HTR-8/SVneo (cell line): ENCODE data around the gene PHACTR1.

Experiments
- DNase-seq: peaks from one replicate; pipeline ENCODE4 v3.0.0; 2011; ENCODE audit warnings: low spot score, mixed read lengths; ENCODE audit not compliant: insufficient read length
- FAIRE-seq: peaks from 2 replicates; lab custom pipeline; 2011; peaks lifted over from hg19 to GRCh38; lab: Jason Lieb, UNC

PHACTR1 gene

DNA sequence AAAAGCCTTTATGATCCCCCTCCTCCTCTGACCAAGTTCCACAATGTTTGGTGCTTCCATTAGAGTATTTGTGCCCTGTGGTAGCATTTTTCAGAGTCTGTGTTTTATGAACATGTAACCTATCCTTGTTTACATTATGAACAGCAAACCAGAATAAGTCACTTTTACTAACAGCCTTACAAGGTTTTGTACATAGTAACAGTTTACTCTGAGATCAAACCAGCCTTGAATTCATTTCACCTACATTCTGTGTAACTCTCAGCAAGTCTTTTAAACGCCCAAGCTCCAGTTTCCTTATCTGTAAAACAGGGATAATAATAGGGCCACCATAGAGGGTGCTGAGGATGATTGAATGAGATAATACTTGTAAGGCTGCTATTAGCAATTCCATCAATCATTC, 175.0 kb downstream of the PHACTR1 start:
- no peak for DNase-seq
- FAIRE-seq = no peak

GRCh38 chr6:12892151-12892550, 175.6 kb downstream of the PHACTR1 start:
- no peak for FAIRE-seq
- DNase-seq = no peak

DNA sequence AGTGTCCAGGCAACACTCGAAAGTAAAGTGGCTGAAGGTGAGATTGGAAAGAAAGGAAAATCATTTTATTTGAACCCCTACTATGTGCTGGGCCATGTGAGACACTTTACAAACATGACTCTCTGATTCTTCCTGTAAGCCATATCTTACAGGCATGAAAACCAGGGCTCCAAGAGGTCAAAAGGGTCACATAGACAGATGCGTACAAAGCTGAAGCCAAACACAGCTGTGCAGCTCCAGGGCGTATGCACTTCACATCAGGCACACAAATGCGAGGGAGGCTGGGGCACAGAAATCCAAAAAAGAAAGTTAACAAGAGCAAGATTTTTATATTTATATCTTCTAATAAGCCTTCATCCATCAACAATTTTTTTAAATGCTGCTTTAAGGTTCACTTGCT, 176.5 kb downstream of the PHACTR1 start:
- DNase-seq = no peak
- FAIRE-seq = no peak

DNA sequence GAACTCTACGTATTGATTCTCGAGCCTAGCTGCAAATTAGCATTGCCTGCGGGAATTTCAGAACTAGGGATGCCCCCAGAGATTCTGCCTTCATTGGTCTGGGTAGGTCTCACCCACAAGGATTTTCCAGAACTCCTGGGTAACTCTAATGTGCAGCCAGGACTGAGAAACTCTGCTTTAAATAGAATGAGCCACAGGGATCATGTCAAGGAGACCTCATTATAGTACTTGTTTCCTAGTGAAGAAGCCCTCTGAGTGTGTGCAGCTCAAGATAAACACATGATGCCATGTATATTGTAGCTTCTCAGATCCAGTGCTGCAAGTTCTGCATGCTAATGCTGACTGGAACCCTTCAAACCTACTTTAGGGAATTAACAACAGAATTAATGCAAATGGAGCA, 179.2 kb downstream of the PHACTR1 start:
- FAIRE-seq (no peak), DNase-seq (no peak)

DNA sequence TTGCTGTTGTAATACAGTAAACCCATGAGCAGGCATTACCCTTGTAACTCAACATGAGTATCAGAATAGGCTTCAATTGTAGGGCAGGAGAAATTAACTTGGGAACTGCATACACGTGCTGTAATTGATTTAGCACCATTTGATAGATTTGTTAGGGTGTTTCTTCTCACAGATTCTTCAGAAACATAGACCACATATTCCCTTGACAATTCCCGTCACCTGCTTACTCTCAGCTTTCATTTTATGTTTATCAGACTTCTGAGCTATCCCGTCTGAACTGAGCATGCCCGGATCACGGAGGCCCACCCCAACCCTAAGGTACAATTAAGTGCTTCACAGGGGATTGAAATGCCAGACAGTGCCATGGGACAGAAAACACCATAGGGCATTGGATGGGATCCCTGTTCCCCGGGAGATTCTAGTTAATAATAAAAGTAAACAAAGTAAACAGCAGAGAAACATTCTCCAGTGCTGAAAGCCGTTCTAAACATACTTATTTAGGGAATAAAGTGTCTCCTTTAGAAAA, 179.7 kb downstream of the PHACTR1 start:
- no peak for DNase-seq
- peak; percentile 28 for FAIRE-seq

DNA sequence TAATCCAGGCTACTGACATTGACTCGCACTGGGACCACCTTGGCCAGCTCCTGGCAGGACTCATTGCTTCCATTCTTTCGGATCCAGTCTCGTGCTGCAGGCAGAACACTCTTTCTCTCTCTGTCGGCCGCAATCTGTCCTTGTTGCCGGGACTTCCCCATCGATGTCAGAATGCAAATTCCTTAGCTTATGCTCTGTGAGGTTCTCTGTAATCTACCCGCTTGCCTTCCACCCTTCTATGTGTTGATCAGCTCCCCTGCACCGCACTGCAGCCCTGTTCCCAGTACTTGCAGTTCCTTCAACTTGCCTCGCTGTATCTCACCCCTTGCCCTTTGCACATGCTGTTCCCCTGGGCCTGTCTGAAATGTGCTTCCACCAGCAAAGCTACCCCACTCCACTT, 182.0 kb downstream of the PHACTR1 start:
- DNase-seq (no peak), FAIRE-seq (no peak)

- DNase-seq (no peak), FAIRE-seq (no peak)
Measured at GRCh38 chr6:12899046-12899833, 182.7 kb downstream of the PHACTR1 start.

DNA sequence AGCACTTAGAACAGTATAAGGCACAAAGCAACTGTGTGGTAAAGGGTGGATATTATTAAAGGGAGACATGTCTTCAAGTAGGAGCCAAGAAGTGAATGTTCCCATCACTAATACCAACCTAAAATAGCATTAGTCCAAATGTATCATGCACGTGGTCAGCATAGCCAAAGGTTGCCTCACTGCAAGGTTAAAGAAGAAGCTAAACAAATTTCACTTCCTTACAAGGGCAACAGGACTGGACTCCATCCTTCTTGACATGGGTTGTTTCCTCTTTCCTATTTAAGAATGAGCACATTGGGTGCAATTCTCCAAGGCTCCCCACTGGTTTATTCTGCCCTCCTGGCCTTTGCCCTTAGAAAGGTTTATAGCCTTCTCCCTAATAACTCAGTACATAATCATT, 186.7 kb downstream of the PHACTR1 start:
- DNase-seq (no peak), FAIRE-seq (no peak)

- no peak for DNase-seq
- FAIRE-seq = no peak
Measured at GRCh38 chr6:12909833-12910232, 193.3 kb downstream of the PHACTR1 start.

GRCh38 chr6:12911427-12911826, 194.9 kb downstream of the PHACTR1 start:
- DNase-seq = no peak
- no peak for FAIRE-seq

DNA sequence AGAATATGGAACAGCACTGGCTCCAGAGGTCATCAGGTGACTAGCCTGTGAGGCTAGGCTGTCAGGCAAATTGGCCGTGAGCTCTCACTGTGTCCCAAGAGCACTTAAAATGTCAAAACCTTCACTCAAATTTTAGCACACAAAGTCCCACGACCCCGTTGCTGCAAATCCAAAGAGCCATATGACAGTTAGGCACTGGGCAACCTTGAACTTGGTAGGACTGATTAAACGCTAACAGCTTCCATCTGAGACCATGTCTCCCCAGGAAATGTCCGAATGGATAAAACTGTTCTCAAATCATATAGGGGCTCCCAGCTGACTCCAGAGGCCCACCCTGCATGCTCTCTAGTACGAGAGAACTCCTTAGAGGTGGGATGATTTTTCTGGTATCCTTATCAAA, 196.6 kb downstream of the PHACTR1 start:
- DNase-seq (no peak), FAIRE-seq (no peak)

- no peak for DNase-seq
- no peak for FAIRE-seq
Measured at GRCh38 chr6:12916006-12916405, 199.4 kb downstream of the PHACTR1 start.

DNA sequence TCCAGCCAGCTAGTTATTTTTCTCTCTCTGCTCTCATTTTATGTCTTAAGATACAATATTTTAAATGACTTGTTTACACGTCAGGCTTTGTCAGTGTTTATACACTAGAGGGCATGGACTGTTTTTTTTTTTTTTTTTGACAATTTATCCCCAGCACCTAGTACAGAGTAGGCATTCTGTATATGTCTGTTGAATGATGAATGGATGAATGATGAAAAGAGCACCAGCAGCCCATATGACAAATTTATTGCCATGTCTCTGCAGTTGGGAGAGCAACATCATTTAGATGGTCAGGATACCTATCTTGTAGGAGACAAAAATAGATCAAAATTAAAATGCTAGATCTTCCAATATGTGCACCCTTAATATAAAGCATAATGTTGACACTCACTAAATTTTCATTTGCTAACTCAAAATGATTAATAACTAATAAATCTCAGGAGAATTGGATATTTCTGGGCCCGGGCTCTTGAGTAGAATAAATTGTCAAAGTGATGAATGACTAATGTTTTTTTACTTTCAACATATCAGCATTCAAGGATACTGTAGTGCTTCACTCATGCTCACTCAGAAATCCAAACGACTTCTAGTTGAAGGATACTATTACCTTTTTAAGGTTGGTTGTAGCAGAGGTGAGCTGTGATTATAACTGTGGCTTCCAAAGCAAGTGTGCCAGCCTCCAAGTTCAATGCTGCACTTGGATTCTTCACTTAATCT, 200.0 kb downstream of the PHACTR1 start:
- DNase-seq (no peak), FAIRE-seq (no peak)

GRCh38 chr6:12921467-12921866, 204.9 kb downstream of the PHACTR1 start:
- DNase-seq (no peak), FAIRE-seq (no peak)

DNA sequence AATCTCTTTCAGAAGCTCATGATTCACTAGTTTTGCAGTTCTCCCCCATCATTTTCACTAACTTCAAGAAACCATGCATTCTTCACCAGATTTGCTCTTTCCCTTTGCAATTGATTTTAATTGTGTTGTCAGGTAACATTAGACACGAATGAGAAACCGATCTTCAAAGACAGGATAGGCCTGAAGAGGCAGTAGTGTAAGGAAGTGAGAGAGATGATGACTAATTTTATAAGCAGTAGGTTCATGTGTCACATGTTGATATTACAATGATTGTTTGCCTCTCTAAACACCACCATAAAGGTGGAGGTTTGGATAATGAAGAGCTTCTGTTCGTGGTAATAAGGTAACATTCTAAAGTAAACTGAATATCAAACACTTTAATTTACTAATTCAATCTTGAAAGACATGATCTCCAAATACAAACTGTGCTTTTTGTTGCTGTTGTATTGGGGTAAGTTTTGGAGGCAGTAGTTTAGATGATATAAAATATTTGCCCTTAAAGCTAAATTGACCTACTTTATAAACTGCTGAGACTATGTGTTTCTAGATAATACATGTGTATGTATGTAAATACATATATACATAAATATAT, 207.2 kb downstream of the PHACTR1 start:
- FAIRE-seq (no peak), DNase-seq (no peak)

DNA sequence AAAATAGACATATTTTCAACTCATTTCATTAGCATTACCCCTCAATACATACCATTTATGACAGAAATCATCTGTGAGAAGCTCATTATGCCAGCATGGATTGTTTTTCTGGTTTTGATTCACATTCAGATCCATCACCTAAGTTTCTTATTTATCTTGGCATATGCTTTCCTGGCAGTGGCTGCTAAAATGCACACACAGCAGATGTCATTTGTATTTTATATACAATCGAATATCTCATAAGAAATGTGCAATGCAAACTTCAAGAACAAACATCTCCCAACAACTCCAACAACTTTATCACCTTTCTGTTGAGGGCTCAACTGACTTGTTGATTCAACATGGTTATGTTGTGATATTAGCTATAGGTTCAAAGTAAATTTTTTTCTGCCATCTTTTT, 208.3 kb downstream of the PHACTR1 start:
- FAIRE-seq = no peak
- no peak for DNase-seq

- DNase-seq = no peak
- FAIRE-seq = no peak
Measured at GRCh38 chr6:12927746-12928145, 211.2 kb downstream of the PHACTR1 start.

DNA sequence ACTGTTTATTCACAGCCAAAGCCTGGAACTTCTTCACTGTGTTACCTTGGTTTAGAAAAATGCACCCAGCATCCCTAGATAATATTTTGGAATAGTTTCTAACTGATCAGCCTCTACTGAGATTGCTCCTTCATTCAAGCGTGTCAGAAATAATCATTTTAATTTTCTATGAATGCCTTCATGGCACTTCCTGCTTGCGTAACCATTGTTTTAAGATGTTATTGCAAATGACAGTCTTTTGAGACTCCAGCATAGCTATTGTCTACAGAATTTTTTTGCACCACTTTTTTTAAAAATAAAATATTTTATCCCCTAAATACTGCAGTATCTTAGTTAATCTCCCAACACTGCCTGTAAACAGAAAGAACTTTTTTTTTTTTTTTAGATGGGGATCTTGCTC, 213.1 kb downstream of the PHACTR1 start:
- DNase-seq = no peak
- no peak for FAIRE-seq

DNA sequence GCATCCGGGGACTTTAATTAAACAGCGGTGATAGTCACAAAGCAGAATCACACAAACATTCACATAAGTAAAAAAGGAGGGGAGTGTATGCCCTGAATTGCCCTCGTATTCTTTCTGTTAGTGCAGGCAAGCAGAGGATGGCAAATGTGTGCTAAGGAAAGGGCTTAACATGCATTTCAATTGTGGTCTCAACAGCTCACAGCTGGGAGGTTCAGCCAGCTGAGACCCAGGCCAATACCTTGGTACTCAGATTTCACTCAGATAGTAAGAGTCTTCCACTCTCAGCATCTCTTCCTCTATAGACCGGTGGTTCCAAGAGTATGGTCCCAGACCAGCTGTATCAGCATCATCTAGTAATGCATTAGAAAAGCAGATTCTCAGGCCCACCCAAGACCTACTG, 215.1 kb downstream of the PHACTR1 start:
- DNase-seq (no peak), FAIRE-seq (no peak)

DNA sequence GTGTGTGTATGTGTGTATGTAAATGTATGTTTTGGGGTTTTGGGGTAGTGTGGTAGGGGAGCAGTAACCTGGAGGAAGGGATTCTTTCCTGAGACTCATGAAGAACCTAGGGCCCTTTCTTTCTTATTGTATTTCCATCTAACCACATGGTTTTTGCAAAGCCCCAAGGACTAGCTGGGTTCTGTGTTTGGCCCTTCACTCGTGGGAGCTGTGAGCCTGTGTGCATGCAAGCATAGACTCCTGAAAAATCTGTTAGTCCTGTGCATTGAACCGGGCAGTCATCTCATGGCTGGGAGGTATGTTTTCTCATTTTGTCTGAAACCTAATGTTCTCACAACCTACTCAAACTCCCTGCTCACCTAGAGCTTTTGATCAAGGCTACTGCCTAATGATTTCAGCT, 219.1 kb downstream of the PHACTR1 start:
- FAIRE-seq (no peak), DNase-seq (no peak)

DNA sequence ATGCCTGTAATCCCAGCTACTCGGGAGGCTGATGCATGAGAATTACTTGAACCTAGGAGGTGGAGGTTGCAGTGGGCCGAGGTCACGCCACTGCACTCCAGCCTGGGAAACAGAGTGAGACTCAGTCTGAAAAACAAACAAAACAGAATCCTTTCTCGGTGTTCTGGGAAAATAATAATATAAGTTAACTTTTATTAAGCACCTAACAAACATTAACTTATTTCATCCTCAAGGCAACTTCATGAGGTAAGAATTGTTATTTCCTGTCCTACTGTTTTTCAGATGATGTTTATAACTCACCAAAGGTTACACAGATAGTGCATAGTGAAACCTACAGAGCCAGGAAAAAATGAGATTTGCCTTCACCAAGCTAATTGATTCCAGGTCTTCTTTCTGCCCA, 221.4 kb downstream of the PHACTR1 start:
- FAIRE-seq (no peak), DNase-seq (no peak)
